GM21786 (cell line): ENCODE results near the gene SYDE2.
"Not testable (repeated sequence)": the region's sequence is repeated elsewhere in the genome, so short reads cannot be mapped to it uniquely, and the experiment has no call there.

Experiments
- ATAC-seq: cut with Tn5 transposase; IDR thresholded peaks from one replicate; pipeline ENCODE4 v1.9.1; 2021; ENCODE audit not compliant: unreplicated experiment

SYDE2 gene

DNA sequence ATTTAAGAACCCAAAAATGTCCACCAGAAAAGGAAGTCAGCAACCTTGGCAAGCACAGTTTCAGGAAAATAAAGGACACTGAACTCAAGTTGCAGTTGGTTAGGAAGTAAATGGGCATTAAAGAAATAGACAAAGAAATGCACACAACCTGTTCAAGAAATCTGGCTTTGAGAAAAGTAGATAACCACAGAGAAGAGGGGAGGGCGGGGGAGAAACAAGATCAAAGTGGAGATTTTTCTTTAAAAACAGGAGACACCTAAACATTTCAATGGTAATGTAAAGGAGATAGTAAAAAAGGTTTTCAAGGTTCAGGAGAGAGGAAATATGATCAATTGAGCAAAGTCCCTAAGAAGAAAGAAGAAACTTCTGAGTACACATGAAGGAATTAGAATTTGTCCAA is 29.1 kb downstream of the SYDE2 start:
- ATAC-seq: no peak

DNA sequence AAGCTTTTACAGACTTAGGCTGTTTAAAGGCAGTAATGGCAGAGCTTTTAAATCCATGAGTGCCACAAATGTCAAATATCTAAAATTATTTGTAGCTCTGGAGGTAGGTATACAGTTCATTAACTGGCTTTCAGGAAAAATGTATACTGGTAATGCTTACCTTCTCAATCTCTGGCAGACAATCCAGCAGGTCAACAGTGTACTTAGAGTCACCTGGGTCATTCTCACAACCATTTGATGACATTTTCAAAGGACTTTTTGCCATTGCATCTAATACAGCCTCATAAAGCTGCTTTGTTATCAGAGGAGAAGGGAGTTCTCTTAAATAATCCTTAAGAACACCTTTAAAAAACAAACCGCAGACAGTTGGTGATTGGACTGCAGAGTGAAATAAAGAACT is 31.9 kb downstream of the SYDE2 start:
- ATAC-seq: no peak

DNA sequence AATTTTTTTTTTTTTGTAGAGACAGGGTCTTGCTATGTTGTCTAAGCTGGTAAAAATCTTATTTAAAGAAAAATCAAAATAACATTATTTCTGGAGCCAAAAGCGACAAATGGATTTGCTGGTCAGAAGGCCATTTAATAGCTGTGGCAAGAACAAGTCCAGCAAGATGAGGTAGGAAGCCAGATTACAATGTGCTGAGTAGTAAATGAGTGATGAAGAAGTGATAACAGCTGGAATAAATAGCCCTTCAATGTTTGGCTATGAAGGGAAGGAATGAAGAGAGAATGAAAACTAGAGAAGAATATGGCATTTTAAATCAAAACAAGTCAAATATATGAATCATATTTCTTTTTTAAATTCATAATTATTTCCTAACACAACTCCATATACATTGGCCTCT is 34.5 kb downstream of the SYDE2 start:
- ATAC-seq: no peak

DNA sequence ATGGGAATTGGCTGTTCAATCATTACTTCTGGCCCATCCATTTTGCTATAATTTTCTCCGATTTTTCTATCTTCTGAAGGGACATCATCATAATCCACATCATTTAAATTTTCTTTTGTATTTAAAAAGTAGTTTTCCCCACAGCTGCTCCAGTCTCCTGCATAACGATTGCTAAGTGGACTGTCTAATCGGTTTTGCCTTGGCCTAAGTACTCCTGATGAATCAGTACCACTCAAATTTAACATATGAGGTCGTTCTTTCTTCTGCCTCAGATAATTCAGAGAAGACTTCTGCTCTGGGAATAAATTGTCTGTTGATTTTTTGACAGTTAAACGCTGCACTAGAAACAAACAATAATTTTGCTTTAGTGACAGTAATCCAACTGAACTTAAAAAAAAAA is 41.9 kb downstream of the SYDE2 start:
- no peak for ATAC-seq

DNA sequence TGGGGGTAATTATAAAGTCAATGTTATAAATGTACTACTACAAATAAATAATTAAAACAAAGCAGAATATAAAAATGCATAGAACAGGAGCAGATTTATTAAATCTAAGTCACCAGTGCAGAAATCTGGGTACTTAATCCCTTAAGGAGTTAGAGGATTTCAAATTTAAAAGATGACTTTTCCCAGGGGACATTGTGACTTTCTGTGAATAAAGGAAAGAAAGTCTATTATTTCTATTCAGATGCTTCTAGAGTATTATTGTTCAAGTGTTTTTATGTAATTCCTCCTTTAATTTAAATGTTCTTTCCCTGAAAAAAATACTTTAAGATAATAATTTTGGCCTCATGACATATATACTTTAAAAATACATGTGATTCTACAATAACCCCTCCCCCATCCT is 43.4 kb downstream of the SYDE2 start:
- ATAC-seq: no peak

DNA sequence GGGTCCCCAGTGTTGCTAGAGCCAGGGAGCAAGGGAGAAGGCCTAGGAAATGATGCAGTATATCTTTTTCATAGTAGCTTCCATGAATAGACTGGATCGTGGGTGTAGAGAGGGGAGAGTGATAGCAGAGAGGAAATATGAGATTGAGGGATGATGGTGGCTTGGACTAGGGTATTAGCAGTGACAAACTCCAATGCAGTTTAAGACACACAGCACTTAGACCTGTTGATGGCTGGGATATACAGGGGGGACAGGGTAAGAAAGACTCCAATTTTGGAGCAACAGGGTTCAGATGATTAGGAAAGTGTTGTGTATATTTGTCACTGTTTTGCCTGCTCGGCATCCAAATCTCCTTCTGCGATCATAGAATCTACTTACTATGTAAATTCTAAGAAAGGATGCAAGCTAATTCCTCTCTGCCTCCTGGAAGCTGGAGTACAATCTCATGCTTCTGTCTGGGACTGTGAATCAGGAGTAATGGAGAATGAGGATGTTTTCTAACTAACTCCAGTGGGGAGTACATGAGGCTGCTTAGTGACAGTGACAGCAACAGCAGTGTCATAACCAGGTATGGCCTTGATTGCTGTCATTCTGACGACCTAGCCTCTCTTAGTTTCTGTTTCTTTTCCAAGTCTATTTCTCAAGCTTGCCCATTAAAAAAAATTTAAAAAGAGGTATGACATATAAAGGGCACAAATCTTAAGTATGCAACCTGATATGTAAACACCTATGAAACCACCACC is 47.5 kb downstream of the SYDE2 start:
- ATAC-seq: peak; percentile 53

DNA sequence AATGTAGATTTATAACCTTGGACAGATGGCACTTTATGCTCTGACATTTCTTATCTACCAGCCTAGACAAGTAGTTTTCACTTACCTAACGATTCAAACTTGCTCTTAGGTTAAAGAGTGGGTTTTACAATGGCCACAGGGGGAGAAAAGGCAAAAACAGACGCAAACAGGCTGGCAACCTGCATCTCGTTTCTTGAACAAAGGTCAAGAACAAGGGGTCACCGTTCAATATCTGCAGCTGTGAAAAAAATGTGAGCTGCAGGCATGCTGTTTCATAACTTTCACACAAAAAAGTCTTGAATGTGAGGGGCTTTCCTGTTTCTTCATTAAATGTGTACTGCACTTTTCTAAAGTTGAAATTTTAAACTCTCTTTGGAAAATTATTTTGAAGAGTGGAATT is 49.4 kb downstream of the SYDE2 start:
- no peak for ATAC-seq

DNA sequence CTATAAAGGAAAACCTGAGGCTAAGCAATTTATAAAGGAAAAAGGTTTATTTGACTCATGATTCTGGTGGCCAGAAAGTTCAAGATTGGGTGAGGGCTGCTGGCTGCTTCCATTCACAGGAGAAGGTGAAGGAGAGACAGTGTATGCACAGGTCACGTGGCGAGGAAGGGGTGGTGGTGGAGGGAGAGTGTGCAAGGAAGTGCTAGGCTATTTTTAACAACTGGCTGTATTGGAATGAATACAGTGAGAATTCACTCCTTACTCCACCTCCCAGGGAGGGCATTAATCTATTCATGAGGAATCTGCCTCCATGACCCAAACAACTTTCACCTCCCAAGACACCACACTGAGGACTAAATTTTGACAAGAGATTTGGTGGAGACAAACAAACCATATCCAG is 51.0 kb downstream of the SYDE2 start:
- ATAC-seq: no peak

DNA sequence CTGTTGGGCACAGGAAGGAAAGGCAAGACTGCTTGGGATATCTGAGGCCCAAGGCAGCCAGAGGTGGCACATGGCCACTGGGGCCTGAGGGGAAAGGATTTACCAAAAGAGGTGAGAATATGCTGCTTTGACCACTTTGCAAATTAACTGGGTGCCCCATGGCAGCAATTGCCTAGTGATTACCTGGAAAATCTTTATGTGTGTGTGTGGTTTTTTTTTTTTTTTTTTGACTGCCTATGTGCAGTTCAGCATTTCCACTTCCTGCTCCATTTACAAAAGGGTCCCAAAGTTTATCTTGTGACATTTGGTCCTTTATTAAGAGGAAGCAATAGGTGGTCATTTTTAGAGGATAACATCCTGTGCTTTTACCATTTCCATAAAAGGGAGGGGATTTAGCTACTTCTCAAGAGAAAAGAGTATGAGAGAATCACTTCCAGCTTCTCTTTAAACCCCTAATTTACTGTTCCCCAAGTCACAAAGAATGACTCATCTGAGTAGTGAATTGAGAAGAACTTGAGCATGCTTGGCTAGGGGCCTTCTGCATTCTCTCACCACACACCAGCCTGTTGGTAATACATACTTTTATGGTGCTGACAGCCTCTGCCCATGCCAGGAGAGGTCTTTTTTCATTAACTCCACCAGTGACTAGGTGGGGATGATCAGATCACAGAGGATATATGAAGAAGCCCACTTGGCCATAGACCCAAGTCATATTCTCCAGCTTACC is 52.1 kb downstream of the SYDE2 start:
- ATAC-seq: peak; percentile 94

DNA sequence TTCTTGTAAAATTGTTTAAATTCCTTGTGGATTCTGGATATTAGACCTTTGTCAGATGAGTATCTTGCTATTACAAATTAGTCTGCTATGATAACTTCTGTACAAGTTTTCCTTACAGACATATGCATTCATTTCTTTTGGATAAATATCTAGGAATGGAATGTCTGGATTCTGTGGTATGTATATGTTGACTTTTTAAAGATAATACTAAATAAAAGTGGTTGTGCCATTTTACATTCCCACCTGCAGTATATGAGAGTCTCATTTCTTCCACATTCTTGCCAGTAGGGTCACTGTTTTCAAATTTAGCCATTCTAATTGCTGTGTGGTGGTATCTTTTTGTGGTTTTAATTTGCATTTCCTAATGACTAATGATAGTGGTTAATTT is 53.9 kb downstream of the SYDE2 start:
- ATAC-seq: no peak

DNA sequence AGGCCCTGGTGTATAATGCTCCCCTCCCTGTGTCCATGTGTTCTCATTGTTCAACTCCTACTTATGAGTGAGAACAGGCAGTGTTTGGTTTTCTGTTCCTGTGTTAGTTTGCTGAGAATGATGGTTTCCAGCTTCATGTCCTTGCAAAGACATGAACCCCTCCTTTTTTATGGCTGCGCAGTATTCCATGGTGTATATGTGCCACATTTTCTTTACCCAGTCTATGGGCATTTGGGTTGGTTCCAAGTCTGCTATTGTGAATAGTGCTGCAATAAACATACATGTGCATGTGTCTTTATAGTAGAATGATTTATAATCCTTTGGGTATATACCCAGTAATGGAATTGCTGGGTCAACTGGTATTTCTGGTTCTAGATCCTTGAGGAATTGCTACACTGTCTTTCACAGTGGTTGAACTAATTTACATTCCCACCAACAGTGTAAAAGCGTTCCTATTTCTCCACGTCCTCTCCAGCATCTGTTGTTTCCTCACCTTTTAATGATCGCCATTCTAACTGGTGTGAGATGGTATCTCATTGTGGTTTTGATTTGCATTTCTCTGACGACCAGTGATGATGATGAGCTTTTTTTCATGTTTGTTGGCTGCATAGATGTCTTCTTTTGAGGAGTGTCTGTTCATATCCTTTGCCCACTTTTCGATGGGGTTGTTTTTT is 54.4 kb downstream of the SYDE2 start:
- not testable (repeated sequence) for ATAC-seq

DNA sequence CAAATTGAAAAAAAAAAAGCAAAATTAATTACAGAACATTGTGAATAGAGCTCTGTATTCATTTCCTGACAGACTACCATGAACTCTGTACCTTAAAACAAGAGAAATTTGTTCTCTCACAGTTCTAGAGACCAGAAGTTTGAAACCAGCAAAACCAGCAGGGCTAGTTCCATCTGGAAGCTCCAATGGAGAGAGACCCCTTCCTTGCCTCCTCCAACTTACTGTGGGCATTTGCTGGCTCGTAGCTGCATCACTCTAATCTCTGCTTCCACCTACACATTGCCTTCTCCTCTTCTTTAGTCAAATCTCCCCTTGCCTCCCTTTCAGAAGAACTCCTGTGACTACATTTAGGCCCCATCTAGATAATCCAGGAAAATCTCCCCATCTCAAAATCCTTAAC is 56.5 kb downstream of the SYDE2 start:
- ATAC-seq: no peak

DNA sequence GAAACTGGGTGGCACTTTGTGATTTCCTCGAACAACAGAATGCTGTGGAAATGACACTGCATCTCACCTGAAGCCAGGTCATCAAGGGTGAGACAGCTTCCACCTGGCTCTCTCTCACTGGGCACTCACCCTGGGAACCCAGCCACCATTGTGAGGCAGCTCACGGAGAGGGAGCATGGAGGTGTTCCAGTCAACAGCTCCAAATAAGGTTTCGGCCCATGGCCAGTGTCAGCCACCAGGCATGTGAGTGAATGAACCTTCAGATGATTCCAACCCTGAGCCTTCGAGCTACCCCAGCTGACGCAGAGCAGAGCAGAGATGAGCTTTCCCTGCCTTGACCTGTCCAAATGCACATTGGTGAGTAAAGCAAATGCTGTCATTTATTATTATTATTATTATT is 58.1 kb downstream of the SYDE2 start:
- ATAC-seq: no peak

DNA sequence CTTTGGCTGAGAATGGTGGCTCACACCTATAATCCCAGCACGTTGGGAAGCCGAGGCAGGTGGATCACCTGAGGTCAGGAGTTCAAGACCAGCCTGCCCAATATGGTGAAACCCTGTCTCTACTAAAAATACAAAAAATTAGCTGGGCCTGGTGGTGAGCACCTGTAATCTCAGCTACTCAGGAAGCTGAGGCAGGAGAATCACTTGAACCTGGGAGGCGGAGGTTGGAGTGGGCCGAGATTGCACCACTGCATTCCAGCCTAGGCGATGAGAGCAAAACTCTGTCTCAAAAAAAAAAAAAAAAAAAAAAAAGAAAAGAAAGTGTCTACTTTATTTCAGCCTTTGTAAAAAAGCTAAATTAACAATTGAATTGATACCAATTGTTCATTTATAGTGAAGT is 62.4 kb downstream of the SYDE2 start:
- ATAC-seq: not testable (repeated sequence)

DNA sequence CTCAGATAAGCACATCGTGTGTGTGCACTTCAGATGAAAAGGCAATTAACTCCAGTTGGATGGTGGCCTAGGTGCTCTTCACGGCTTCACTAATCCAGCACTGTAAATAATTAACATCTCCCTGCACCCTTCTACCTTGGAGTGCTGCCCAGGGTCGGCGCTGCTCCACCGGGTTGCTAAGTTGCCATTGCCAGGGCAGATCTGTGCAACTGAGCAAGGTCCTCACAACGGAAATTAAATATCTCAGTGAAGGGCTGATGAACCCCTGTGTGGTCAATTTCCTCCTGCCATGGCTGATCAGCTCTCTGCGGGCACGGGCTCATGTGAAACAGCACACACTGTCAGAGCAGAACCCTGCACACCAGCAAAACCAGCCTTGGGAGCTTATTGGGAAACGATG is 63.2 kb downstream of the SYDE2 start:
- ATAC-seq: no peak

DNA sequence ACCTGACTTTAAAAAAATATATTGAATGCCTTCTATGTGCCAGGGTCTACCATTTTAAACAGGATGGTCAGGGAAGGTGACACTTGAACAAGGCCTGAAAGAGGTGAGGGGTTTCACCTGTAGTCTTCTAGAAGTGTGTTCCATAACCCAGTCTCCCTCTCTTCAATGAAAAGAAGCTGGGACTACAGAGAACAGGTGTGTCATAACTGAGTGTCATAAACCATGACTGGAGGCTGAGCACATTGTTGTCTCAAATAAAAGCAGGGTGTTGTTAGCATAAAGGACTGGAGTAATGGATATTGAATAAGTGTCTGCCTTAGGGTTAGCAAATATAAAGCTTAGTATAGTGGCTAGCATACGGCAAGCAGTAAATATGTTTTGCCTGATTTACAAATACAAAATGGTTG is 65.4 kb downstream of the SYDE2 start:
- no peak for ATAC-seq

DNA sequence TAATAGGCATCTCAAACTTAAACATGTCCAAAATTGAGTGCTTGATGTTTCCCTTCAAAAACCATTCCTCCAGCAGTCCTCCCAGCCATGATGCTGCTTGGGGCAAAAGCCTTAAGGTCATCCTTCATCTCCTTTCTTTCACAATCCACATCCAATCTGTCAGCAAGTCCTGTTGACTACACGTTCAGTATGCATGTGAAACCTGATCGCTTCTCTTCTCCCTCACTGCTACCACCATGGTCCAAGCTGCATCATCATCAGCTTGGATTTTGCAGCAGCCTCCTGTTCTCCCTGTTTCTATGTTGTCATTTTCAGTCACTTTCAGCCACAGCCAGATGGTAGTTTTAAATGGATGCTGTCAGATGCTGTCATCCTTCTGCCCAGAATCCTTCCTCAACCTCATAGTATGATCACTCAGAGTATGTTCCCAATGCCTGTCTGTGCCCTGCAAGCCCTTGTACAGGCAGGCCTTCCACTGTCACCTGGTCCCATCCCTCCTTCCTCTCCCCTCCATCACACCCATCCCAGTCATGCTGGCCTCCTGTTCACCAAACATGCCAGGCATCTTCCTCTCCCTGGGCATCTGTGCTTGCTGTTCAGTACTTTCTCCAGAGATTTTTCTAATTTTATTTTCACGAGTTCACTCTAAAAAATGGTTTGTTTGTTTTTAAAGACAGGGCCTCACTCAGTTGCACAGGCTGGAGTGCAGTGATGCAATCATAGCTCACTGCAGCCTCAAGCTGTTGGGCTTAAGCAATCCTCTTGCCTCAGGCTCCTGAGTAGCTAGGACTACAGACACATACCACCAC is 66.0 kb downstream of the SYDE2 start:
- ATAC-seq: no peak

DNA sequence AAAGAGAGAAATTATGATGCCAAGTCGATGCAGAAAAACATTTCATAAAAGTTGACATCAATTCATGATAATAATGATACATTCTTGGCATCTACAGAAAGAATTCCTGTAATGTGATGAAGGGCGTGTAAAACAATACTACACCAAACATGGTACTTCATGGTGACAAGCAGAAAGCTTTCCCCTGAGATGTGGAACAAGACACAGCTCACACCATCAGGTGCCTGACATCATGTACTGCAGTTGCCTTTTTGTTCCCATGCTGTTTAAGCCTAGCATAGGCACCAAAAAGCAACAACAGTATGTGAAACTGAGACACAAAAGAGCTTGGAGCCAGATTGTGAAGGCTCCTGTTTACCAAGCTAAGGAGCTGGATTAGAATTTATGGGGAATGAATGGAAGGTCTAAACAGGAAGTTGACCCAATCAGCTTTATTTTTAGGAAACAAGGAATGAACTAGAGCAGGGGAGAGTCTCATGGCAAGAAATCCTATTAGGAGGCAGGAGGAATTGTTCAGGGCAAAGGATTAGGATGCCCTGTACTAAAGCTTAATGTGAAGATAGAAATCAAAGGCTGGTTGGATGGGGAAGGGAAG is 67.2 kb downstream of the SYDE2 start:
- no peak for ATAC-seq

DNA sequence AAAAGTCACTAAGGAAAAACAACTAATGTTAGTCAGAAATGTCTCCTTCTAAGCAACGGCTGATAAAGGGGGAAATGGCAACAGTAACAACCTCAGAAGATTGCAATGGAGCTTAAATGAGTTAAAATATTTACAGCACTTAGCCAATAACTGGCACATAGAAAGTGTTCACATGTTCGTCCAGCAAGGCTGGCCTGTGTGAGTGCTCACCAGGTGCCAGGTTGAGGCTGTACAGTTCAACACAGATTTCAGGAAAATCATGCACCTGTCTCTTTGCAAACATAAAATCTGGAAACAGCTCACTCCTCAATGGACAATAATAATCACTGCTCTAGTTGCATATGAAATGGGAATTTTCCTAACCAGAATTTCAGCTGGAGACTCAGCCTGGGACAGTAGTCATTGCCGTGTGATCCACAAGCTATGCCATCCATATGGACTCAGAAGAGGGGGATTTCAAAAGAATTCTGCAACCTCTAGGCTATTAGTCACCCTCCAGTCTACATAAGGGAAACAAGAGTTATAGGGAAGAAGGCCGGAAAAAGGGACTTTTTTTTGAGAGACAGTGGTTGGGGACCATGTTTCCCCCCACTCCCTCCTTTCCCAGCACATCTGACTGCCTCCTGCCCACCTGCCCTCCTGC is 68.6 kb downstream of the SYDE2 start:
- no peak for ATAC-seq

DNA sequence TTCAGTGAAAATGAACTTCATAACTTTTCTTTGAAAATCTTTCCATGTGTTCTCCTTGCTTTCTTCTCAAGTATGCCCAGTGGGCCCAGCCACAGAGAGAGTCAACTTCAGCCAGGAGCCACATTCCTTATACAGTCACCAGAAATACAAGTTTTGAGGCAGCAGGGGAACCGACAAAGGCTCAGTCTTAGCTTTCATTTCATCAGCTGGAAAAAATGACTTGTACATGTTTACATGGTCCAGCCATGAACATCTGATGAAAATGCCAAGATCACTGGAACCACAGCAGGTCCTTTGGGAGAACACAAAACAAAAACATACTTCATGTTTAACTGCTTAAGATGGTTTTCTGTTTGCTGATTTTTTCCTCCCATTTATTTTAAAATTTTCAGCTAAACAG is 72.5 kb downstream of the SYDE2 start:
- ATAC-seq: no peak

DNA sequence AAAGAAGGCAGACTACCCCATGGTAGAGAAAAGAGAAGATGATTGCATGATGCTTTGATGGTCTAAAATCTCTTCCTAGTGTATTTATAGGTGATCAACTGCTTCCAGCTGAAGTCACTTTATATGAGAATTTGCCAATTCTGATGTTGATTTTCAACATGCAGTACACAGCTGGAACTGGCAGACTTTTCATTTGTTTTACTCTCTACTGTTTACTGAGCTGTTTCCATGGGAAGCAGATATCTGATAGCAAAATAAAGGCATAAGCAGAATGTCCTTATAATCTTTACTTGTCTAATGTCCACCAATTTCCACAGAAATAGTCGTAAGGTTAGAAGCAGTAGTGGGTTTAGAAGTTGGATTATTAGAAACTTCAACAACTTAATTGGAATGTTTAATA is 74.9 kb downstream of the SYDE2 start:
- ATAC-seq: no peak
